HG03521 (cell line): ENCODE results near the gene TNFAIP3.
"Not testable (repeated sequence)": the region's sequence is repeated elsewhere in the genome, so short reads cannot be mapped to it uniquely, and the experiment has no call there.

Experiments
- ATAC-seq: cut with Tn5 transposase; IDR thresholded peaks from one replicate; pipeline ENCODE4 v1.9.1; 2021; ENCODE audit warnings: mild to moderate bottlenecking, moderate library complexity; ENCODE audit not compliant: unreplicated experiment

TNFAIP3 gene

GRCh38 chr6:137877113-137877512 lies 10.1 kb downstream of the TNFAIP3 start:
- no peak for ATAC-seq

- ATAC-seq = no peak
Measured at GRCh38 chr6:137877606-137878005, 10.5 kb downstream of the TNFAIP3 start.

GRCh38 chr6:137878029-137878428 lies 11.0 kb downstream of the TNFAIP3 start:
- ATAC-seq = no peak

- ATAC-seq = no peak
Measured at GRCh38 chr6:137878486-137879285, 11.6 kb downstream of the TNFAIP3 start.

GRCh38 chr6:137879299-137879698 lies 12.2 kb downstream of the TNFAIP3 start:
- ATAC-seq = no peak

GRCh38 chr6:137879885-137880745 lies 13.1 kb downstream of the TNFAIP3 start:
- no peak for ATAC-seq

GRCh38 chr6:137880746-137881521 lies 13.9 kb downstream of the TNFAIP3 start:
- no peak for ATAC-seq

- ATAC-seq = no peak
Measured at GRCh38 chr6:137881522-137881886, 14.4 kb downstream of the TNFAIP3 start.

- ATAC-seq = no peak
Measured at GRCh38 chr6:137882225-137882961, 15.3 kb downstream of the TNFAIP3 start.

- no peak for ATAC-seq
Measured at GRCh38 chr6:137883400-137884148, 16.5 kb downstream of the TNFAIP3 start.

GRCh38 chr6:137884149-137884909 lies 17.3 kb downstream of the TNFAIP3 start:
- no peak for ATAC-seq

GRCh38 chr6:137884910-137885229 lies 17.8 kb downstream of the TNFAIP3 start:
- not testable (repeated sequence) for ATAC-seq

GRCh38 chr6:137886226-137886625 lies 19.2 kb downstream of the TNFAIP3 start:
- not testable (repeated sequence) for ATAC-seq

- no peak for ATAC-seq
Measured at GRCh38 chr6:137890983-137891537, 24.0 kb downstream of the TNFAIP3 start.

- no peak for ATAC-seq
Measured at GRCh38 chr6:137892271-137892708, 25.2 kb downstream of the TNFAIP3 start.

GRCh38 chr6:137893181-137893580 lies 26.1 kb downstream of the TNFAIP3 start:
- no peak for ATAC-seq

- no peak for ATAC-seq
Measured at GRCh38 chr6:137893726-137894125, 26.7 kb downstream of the TNFAIP3 start.

GRCh38 chr6:137894378-137894777 lies 27.3 kb downstream of the TNFAIP3 start:
- not testable (repeated sequence) for ATAC-seq
